D721Med (cell line): Measurements from ENCODE around the gene LRRIQ1.

Experiments used
- DNase-seq: peaks from one replicate; pipeline ENCODE4 v3.0.0; 2011; ENCODE audit warnings: low spot score; ENCODE audit not compliant: insufficient read length
- FAIRE-seq: peaks from 2 replicates; lab custom pipeline; 2011; peaks lifted over from hg19 to GRCh38; lab: Jason Lieb, UNC
- TF ChIP-seq, protein P1 (sequence below): IDR thresholded peaks from 2 replicates; pipeline ENCODE4 v1.5.1; 2012; ENCODE audit warnings: mild to moderate bottlenecking, control low read depth; ENCODE audit not compliant: insufficient read depth; ENCODE audit errors: missing control alignments

LRRIQ1 gene

DNA sequence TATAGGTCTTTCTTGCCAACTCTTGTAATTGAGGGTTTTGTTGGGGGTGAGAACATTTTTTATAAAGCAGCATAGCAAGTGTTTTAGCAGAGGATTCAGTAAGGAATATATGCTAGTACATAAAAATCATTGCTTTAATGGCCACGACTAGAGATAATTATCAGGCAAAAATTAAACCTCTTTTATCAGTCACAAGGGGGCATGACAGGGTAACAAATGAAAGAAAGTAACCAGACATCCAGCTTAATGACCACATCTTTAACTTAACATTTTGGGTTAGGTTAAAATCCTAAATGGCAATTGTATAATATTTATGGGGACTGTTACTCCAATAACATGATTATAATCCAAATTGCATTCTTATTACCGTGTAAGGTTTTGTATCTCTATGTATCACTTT lies 119.6 kb downstream of the LRRIQ1 start:
- FAIRE-seq (peak; percentile 35), DNase-seq (no peak)
- TF ChIP-seq, protein P1, sequence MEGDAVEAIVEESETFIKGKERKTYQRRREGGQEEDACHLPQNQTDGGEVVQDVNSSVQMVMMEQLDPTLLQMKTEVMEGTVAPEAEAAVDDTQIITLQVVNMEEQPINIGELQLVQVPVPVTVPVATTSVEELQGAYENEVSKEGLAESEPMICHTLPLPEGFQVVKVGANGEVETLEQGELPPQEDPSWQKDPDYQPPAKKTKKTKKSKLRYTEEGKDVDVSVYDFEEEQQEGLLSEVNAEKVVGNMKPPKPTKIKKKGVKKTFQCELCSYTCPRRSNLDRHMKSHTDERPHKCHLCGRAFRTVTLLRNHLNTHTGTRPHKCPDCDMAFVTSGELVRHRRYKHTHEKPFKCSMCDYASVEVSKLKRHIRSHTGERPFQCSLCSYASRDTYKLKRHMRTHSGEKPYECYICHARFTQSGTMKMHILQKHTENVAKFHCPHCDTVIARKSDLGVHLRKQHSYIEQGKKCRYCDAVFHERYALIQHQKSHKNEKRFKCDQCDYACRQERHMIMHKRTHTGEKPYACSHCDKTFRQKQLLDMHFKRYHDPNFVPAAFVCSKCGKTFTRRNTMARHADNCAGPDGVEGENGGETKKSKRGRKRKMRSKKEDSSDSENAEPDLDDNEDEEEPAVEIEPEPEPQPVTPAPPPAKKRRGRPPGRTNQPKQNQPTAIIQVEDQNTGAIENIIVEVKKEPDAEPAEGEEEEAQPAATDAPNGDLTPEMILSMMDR = peak; percentile 55

- DNase-seq (no peak), FAIRE-seq (no peak)
- TF ChIP-seq, protein P1 = peak; percentile 2
Observed at GRCh38 chr12:85156569-85156968, 120.4 kb downstream of the LRRIQ1 start.

GRCh38 chr12:85157035-85157603 lies 121.0 kb downstream of the LRRIQ1 start:
- no peak for DNase-seq
- FAIRE-seq = no peak
- TF ChIP-seq, protein P1 = no peak

DNA sequence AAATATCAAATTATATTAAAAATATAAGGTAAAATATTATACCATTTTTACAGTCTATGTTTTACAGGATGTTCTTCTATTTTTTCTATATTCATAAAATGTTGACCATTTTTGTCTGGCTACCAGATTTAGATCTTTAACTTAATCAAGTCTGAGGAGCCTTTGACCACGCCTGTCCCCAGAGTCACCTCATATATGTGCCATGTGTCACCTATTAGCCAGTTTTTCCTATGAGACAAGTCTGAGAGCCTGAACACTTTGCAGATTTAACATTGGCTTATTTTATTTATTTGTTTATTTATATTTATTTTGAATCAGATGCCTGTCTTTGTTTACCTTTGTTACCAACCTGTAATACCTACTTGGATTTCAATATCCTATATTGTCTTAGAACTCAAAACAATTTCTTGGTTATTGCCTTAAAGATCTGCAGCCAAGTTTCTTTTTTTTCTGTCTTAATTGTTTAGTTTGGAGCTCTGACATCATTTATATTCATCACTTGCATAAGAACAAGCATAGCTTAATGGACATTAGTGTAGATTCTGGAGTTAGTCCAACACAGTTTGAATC lies 127.7 kb downstream of the LRRIQ1 start:
- FAIRE-seq (no peak), DNase-seq (no peak)
- TF ChIP-seq, protein P1 = no peak

DNA sequence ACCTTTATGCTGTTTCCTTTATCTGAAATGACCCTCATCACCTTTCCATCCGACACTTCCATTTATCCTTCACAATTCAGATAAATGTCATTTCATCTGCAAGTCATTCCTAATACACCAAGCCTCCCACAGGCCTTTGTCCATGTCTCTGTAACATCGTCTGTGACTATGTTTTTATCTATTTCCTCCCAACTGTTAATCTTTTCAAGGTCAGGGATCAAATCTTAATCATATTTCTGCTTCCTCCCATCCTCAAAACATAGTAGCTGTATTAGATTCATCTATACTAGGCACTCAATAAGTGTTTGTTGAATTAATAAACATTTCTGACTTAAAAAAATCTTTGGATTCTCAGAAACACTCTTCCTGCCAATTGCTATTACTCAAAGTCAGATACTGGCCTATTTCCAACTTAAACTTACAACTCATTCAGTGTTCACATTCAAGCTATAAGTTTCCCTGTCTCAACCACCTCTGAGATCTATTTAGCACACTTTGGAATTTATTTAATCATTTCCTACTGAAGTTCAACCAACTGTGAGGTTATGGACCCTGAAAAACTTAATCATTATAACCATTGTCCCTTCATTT lies 143.6 kb downstream of the LRRIQ1 start:
- TF ChIP-seq, protein P1 = no peak
- DNase-seq = no peak
- no peak for FAIRE-seq

DNA sequence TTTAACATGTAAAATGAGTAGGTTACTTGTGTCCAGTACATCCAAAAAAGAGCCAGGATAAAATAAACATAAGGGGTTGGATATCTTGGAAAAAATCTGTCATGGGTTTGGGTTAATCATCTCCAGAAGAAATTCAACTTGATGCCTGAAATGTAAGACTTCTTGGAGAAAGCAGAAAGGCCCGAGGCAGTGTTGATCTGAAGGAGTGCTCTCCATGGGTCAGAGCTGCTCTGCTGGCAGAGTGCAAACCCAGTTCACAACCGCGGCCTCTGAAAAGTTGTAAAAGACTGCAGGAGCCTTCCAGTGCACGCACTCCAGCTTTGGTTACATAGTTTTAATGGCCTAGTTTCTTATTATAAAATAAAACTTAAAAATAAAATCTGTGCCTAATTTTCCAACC lies 146.5 kb downstream of the LRRIQ1 start:
- TF ChIP-seq, protein P1 = no peak
- DNase-seq (no peak), FAIRE-seq (no peak)

GRCh38 chr12:85183855-85184254 lies 147.7 kb downstream of the LRRIQ1 start:
- FAIRE-seq (no peak), DNase-seq (no peak)

More at GRCh38 chr12:85183855-85184254, 147.7 kb downstream of the LRRIQ1 start:
- TF ChIP-seq, protein P1 = no peak
